SHP77 treated with DMSO at 0.1 percent for 48 hours (cell line): ENCODE data around the gene NDUFS7.
A peak's percentile ranks its signal among the peaks of the same experiment; 100 is the strongest.

Source experiments
- DNase-seq: peaks from one replicate; lab custom pipeline; 2025; lab: John Stamatoyannopoulos, UW

NDUFS7 gene

DNA sequence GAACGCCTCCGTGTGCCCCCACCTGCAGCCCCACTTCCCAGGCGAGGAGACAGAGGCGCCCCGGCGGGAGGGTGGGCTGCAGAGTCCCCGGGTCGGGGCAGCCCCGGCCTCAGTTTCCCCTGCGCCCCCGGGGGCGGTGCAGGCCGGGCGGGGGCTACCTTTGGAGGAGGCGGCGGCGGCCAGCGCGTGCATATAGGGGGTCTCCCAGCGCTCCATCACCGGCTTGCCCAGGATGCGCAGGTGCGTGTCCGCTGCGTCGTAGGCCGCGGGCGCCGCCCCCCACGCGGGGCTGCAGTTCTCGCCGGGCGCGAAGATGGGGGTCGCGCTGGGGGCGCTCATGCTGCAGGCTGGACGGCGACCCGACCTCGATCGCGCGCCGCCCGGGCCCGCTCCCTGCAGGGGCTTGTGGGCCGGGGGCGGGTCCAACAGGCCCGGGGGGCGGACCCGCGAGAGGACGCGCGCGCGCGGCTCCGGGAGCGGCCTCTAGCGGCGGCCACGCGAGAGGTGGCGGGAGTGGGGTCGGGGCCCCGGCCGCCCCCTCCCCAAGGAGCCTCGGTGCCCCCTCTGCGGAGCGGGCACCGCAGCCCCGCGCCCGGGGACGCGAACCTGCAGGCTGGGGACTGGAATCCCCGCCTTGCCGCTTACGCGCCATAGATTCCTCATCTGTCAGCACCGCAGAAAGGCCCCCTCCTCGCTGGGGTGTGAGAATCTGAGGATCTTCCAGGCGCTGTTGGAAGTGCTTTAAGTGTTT is 17.6 kb downstream of the NDUFS7 start, which contains the start of gene GAMT:
Gene GAMT (minus strand): TSS at position 405 of the 751 bp plus-strand sequence. CDS start 66 bp downstream, at position 339.
- DNase-seq: no peak

DNA sequence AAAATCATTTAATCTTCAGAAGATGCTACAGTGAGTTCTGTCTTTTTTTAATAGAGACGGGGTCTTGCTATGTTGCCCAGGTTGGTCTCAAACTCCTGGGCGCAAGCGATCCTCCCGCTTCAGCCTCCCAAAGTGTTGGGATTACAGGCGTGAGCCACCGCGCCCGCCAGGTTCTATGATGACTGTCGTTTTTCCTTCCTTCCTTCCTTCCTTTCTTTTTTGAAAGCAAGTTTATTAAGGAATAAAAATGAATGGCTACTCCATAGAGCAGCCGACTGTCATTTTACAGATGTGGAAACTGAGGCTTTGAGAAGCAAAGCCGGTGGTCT is 18.1 kb downstream of the NDUFS7 start:
- DNase-seq: no peak

DNA sequence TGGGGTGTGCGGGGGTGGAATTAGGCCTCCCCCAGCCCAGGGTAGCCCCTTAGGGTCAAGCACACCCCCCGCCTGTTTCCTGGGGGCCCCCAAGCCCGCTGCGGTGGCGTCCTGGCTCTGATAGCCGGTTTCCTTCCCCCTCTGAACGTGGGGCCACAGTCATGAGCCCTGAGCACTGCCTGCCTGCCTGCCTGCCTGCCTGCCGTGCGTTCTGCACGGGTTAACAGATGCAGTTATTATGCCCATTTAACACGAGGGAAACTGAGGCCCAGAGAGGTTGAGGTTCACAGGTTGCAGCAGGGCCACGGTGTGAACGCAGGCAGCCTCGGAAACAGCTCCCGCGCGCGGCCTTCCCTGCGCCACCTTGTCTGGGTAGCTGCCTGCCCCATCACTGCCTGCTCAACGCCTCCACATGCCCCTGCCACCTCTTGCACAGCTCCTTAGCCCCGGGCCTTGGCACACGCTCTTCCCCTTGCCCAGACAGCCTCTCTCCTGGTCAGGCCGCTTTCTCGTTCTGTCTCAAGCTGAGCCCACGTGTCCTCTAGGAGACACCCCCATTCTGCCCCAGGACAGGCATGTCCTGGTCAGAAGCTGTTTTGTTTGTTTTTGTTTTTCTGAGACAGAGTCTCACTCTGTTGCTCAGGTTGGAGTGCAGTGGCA is 18.8 kb downstream of the NDUFS7 start:
- DNase-seq: no peak

DNA sequence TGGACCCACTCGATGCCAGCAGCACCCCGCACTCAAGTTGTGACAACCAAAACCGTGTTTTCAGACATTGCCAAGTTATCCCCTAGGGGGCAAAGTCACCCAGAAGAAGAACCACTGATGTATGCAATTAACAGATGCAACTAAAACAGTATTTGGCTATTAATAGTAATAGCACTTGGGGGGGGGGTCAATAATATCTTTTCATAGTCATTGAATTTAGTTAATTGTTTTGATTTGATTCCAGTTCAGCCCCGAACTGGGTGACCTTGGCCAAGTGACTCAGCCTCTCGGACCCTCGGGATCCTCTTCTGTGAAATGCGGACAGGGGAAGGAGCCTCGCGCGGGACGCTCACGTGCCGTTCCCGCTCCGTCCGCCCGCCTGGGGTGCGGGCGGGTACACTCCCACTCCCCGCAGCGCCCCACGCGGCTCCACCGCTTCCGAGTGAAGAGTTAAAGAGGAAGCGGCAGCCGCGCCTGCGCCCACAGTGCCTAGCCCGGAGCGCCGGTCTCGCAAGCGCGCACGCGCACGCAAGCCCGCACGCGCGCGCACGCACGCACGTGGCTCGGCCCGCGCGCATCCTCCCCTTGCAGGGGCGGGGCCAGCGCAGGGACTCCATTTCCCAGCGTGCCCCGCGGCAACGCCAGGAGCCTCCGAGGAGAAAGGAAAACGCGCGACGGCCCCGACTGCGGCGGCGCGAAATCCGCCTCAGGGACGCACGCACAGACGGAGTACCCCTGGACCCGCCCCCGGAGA is 23.2 kb downstream of the NDUFS7 start:
- peak; percentile 88 for DNase-seq

DNA sequence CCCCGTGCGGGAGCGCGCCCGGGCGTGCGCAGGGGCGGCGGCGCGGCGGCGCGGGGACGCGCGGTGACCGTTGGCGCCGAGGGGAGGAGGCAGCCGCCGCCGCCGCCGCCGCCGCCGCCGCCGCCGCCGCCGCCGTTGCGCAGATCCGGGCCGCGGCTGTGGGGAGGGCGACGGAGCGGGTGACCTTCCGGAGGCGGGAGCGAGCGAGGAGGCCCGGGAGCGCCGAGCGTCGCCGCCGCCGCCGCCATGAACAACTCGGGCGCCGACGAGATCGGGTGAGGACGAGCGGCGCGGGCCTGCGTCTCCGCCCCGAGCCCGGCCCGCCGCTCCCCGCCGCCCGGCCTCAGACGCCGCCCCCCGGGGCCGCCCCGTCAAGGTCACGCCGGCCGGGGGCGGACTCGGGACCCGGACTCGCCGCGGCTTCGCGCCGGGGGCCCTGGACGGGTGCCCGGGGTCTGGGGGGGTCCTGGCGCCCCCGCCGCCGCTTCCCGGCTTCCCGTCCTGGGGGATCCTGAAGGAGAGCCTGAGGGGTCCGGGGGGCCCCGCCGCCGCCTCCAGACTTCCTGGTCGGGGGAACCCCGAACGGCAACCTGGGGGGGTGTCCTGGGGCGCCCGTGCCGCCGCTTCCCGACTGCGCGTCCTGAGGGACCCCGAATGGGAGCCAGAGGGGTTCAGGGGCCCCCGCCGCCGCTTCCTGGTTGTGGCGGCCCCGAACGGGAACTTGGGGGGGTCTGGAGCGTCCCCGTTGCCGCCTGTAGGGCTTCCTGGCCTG is 24.0 kb downstream of the NDUFS7 start, which contains the start of gene DAZAP1:
Gene DAZAP1 (plus strand): TSS at position 59 of the 772 bp plus-strand sequence. CDS start 188 bp downstream, at position 247.
- DNase-seq: no peak

DNA sequence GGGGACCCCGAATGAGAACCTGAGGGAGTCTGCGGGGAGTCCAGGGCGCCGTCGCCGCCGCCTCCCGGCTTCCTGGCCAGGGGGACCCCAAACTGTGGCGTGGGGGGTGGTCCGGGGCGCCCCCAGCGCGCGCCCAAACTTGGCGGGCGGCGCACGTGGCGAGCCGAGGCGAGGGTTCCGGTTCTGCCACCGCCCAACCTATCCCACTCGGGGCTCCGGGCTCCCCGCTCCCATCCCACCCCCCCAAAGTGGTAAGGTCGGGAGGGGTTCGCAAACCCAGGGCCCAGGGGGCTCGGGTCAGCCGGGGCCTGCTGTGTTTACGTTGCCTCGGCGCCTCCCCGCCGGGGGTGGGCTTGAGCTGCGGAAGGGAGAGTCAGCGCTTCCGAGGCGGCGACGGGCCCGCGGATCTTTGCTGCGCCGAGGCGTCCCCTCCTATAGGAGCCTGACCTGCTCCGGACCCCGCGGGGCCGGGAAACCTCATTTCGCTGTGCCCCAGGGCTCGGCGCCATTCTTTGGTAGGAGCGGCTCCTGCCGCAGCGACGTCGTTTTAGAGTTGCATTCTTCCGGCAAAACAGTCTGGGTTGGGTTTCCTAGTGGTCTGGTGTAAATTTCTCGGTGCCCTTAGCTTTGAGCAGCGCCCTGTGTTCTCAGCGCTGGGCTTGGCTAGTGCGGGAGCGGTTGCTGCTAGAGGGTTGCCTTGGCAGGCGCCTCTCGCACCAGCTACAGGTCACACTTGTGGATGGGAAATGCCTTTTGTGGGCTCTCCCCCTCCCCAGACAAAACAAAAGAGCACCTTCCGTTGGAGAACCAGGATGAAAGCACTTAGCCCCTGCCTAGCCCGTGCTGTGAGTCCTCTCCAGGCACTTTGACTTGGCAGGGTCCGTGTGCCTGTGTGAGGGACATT is 24.8 kb downstream of the NDUFS7 start:
- DNase-seq: no peak

DNA sequence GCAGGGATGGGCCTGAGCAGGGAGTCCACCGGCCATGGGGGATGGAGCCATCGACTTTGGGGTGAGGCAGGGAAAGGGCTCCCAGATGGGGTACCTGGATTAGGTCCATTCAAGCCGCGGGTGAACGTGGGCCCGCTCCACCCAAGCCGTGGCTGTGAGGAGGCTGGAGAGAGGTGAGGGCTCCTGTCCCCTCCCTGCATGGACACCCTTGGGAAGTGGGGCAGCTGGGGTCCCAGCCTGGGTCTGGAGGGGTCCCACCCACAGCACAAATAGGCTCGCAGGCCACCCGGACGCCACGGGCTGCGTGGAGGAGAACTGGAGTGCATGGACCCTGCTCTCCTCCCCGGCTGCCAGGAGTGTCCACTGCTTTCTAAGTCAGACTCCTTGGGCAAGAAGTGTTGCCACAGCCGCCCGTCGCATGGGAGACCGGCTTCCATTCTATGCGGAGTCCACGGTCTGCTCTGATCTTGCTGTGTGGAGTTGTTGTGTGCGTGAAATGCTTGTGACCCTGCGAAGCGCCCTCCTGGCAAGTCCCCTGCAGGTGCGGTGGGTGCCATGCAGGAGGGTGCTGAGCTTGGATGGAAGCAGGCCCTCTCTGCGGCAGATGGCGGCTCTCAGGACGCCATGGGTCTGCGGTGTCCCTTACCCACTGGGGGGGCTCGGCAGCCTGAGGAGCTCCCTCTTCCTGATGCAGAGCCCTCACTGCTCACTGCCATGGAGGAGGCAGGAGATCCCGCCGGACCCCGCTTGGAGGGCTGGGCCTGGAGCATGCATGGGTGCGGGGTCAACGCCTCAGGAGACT is 25.7 kb downstream of the NDUFS7 start:
- no peak for DNase-seq

DNA sequence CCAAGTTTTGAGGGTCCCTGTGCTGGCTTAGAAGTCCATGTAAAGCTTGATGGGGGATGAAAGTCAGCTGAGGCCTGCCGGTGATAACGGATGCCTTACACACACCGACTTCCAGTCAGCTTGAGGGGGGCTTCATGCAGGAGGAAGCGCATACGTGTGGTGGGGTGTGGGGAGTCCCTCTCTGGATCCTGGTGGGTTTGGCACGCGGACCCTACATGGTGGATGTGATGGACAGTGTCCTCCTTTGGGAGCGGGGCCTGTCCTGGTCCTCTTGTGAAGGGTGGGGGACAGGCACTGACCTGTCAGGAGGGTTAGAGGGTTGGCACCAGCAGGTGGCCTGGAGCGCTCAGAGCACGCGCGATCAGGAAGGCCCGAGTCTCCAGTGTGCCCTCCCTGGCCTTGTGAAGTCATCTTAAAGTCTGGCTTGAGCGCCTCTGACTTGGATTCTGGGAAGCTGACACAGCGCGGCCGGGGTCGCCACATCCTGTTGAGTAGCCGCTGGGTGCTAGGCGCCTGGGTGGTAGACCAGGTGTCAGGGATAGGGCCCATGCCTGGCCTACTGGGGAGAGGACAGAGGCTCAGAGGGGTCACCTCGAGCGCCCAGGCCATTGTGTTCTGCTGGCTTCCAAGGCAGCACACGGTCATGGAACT is 26.6 kb downstream of the NDUFS7 start:
- no peak for DNase-seq

DNA sequence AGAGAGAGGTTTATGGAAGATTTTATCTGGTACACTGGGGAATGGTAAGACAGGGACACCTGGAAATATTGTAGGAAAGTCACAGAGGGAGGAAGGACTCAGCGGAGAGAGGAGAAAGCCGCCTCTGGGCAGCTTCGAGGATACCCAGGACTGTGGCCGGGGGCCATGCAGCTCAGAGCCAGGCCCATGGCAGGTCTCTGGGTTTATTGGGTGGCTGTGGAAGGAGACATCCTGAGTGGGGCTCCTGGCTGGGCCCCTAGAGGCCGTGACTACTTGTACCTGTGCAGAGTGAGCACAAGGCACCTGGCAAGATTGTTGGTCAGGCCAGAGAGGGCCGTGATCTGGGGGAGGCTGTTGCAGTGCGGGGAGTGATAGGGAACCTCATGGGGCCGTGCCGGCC is 27.1 kb downstream of the NDUFS7 start:
- no peak for DNase-seq

DNA sequence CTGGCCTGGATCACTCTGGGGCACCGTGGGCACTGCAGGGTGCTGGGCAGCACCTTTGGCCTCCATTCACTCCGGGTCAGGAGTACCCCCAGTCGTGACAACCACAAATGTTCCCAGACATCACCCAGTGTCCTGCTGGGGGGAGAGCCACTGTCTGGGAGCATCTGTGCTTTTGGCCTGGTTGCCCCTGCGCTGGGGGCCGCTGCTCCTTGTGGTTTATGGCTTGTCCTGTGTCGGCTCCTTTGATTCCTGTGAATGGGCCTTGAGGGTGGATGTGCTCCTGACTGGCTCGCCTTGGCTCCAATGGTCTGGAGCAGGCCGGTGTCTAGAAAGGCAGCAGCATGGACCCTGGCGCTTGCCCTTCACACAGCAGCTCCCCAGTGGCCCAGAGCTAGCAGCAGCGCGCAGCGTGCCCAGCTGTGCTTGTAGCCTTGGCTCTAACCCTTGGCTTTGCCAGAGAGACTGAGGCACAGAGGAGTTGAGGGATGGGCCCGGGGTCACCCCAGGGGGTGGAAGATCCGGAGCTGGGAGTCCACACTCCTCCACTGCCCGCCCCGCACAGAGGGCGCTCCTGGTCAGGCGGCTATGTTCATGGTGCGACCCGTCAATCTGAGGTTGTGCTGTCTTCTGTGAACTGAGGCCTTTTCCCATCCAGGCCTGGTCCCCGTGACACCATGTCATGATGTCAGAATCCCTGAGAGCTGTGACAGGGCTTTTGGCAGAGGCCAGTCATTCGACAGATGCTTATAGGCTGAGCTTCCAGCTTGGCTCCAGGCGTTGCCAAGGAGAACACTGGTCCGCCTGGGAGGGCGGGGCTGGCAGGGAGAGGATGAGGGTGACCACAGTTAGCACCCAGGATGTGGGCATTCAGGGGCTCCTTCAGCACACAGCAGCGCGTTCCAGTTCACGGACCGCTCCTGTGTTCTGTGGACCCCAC is 27.8 kb downstream of the NDUFS7 start:
- DNase-seq: no peak

DNA sequence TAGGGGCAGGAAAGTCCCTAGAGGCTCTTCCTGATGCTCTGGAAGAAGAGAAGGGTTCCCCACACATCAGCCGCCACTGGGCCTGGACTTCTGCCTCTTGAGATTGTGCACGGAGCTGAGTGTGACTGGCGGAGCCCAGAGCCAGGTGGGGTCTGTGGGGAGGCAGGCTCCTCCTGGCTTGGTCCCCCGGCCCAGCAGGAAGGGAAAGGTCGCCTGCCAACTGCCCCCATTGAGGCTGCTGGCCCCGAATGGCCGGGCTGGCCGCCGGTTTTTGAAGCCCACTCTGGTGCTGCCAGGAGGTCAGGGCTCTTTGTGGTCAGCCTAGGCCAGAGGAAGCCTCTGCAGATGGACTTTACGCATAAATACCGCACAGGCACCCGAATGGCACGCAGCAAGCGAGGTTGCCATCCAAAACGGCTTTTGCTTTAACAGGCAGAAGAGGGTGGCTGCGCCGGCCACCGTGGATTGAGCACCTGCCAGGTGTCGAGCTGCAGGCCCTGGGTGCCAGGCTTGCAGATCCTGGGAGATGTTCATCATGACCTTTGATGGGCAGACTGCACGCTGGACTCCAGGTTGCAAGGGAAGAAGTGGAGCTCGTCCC is 28.7 kb downstream of the NDUFS7 start:
- DNase-seq: no peak

DNA sequence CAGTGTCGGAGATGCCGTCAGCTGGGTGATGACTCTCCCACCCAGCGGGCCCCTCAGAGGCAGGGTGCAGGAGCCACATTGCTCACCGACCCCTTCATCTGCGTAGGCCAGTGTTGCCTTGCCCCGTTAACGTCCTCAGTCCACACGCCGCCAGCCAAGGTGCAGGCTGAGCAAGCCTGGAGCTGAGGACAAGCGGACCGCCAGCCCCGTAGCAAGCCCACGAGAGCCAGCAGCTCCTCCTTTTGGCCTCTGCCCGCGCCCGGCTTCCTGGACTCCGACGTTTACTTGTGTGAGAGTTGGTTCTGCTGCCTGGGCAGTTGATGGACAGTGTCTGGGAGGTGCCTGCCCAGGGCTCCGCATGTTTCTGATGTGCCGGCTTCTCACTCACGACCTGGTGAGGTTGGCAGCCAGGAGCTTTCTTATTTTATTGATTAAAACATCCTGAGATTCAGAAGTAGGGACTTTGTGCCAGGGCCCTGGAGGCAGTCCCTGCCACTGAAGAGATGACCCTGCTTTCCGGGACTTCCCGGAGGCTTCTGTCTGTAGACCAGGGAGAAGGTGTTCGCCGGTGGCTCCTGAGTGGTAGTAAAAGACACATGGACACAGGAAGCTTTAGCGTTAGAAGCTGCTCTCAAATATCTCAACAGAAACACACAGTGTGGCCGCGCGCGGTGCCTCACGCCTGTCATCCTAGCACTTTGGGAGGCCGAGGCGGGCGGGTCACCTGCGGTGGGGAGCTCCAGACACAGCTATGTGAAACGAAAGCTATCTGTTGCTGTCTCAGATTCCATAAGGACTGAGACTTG is 29.5 kb downstream of the NDUFS7 start:
- DNase-seq: no peak

DNA sequence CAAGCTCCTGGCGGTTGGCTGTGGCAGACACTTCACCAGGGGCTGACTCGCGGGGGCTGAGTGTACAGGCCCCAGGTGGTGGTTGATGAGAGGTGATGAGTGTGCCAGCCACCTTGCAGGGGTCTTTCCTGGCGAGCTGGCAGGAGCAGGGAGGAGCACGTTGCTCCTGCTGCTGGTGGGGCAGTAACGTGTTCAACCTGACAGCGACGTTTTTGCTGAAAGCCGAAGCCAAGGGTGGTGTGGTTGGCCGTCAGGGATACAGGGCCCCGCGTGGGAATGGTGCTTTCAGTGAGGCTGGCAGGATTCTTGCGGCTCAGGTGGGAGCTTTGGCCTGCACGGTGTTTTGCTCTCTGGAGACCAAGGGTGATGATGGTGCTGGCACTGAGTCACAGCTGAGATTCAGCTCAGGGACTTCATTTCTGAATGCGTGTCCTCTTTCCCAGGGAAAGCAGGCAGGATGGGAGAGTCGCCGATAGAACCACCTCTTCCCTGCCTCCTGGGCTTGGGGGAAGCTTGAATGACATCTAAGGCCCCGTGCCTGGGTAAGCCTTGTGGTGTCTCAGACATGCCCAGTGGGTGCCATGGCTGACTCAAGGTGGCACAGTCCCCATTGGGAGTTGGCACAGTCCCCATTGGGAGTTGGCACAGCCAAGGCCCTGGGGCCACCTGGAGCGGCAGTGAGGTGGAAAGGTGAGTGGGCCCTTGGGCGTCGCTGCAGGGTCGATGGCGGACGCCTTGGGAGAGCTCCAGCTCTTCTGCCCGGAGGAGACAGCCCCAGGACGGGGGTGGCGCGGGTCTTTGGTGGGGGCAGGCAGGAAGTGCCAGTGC is 32.5 kb downstream of the NDUFS7 start:
- DNase-seq: no peak

DNA sequence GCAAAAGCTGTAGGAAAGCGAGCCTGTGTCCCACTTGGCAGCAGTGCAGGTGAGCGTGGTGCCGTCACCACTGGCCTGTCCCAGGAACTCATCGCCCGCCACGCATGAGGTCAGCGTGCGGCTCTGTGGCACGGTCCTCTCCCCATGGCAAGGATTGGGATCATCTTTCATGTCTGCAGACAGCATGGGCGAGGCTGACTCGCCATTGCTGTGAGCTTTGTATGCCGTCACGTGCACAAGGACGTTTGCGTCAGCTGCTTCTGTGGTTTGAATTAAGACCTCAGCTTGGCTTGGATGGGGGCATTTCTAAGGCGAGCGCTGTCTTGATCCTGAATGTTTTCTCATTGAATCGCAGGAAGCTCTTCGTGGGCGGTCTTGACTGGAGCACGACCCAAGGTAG is 33.4 kb downstream of the NDUFS7 start:
- no peak for DNase-seq

DNA sequence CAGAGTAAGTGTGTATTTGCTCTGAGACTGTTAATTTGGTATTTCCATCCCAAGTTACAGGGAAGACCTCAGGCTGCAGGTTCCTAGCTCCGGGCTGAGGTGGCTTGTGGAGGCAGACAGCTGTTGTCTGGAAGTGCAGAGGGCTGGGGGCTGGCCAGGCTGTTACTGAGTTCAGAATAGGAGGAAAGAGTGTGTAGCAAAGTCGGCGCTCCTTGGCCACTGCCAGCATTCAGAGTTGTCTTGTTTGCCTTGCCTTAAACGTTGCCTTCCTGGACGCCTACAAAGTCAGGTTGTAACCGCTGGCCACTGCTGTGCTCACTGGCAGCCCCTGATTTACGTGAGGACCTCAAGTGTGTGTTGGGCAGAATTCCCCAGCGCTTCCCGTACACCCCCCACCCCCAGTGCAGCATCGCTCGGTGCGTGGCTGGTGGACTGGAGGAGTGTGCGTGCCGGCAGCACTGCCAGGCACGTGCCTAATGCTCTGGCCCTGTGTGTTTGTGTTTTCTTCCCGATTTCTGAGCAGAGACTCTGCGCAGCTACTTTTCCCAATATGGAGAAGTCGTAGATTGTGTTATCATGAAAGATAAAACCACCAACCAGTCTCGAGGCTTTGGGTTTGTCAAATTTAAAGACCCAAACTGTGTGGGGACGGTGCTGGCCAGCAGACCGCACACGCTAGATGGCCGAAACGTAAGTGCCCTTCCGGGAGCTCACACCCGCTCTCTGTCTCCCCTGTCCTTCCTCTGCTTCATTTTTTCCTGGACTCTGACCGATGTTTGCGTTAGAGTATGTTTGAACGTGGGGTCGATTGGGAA is 34.2 kb downstream of the NDUFS7 start:
- DNase-seq: no peak

DNA sequence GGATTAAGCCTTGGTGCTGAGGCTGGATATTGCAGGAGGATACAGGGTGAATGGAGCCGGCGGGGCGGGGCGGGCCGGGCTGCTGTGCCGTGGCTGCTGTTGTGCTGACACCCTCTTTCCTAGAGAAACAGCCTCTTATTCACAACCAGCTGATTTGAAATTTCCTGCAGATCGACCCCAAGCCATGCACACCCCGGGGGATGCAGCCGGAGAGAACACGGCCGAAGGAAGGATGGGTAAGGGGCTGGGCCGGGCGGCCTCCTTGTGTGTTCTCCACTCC is 34.7 kb downstream of the NDUFS7 start:
- DNase-seq: no peak
